OCI-LY7 (cell line): ENCODE data around the gene SGMS1.

Experiments
- CTCF ChIP-seq: fragments of 200-600 bp; sonication (generic); conservative IDR thresholded peaks from 2 replicates; pipeline ENCODE4 v1.5.1; 2014; ENCODE audit warnings: mild to moderate bottlenecking, antibody characterized with exemption, low read length, moderate library complexity, mixed read lengths
- EZH2phosphoT487 ChIP-seq: fragments of 200-600 bp; sonication (generic); IDR thresholded peaks from 2 replicates; pipeline ENCODE4 v1.6.1; 2018; ENCODE audit warnings: low read depth, borderline replicate concordance, mild to moderate bottlenecking, mixed run types, antibody characterized with exemption, low read length, moderate library complexity, mixed read lengths

GRCh38 chr10:50382576-50383023 lies 241.2 kb downstream of the SGMS1 start:
- no peak for TF ChIP-seq CTCF
- TF ChIP-seq EZH2phosphoT487, result no peak
